DOHH2 (cell line): ENCODE data around the gene HOXB1.

Source experiments
- EZH2phosphoT487 ChIP-seq: fragments of 200-600 bp; sonication (generic); IDR thresholded peaks from 2 replicates; pipeline ENCODE4 v1.6.1; 2017; ENCODE audit warnings: borderline replicate concordance, mild to moderate bottlenecking, antibody characterized with exemption, low read length, moderate library complexity, mixed read lengths
- TF ChIP-seq, protein P1 (sequence below): fragments of 200-600 bp; sonication (generic); IDR thresholded peaks from one replicate; pipeline ENCODE4 v1.5.1; 2014; ENCODE audit warnings: antibody characterized with exemption, mild to moderate bottlenecking, low read depth, low read length; ENCODE audit not compliant: poor library complexity, severe bottlenecking

DNA sequence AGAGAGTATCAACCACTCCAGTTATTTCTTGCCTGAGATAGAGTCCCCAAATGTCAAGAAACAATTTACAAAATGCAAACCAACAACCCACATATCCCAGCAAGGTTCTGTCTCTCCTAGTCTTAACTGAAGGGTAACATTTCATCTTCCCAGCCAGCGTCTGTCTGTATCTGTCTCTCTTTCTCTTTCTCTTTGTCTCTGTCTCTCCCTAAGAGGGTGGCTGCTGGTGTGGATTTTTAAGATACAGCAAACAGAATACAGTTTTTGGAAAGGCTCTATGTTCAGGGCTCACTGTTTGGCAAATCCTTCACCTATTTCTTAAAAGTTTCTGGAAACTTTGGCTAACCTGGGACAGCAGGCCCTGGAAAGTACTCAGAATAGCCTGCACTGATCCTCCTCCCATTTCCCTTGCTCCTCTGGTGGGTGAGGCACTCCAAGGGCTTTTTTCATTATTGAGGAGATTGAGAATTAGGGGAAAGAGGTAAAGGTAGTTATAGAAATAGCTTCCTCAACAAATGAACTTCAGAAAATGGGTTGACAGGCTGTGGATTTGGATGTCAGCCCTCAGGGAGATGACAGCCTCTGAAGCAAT lies 41.1 kb upstream of the HOXB1 start:
- TF ChIP-seq, protein P1, sequence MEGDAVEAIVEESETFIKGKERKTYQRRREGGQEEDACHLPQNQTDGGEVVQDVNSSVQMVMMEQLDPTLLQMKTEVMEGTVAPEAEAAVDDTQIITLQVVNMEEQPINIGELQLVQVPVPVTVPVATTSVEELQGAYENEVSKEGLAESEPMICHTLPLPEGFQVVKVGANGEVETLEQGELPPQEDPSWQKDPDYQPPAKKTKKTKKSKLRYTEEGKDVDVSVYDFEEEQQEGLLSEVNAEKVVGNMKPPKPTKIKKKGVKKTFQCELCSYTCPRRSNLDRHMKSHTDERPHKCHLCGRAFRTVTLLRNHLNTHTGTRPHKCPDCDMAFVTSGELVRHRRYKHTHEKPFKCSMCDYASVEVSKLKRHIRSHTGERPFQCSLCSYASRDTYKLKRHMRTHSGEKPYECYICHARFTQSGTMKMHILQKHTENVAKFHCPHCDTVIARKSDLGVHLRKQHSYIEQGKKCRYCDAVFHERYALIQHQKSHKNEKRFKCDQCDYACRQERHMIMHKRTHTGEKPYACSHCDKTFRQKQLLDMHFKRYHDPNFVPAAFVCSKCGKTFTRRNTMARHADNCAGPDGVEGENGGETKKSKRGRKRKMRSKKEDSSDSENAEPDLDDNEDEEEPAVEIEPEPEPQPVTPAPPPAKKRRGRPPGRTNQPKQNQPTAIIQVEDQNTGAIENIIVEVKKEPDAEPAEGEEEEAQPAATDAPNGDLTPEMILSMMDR, result no peak
- TF ChIP-seq EZH2phosphoT487, result no peak
